K562 (cell line): ENCODE data around the gene GRIA2.

ENCODE experiments used
- EHMT2 ChIP-seq: fragments of 450-650 bp; IDR thresholded peaks from 2 replicates; pipeline ENCODE4 v1.6.1; 2018; ENCODE audit warnings: antibody characterized with exemption
- KLF16 ChIP-seq: IDR thresholded peaks from 2 replicates; pipeline ENCODE4 v1.6.1; 2016; ENCODE audit warnings: antibody characterized with exemption
- TF ChIP-seq, protein P1 (sequence below), 2 experiments: IDR thresholded peaks; 2 replicates each; pipeline ENCODE4 v1.6.1; 2012; ENCODE audit warnings: improper control_type of control experiment in 2 of 2, low read depth in 2 of 2, low read length in 2 of 2, borderline replicate concordance in 1 of 2

- TF ChIP-seq KLF16: no peak
- no peak for TF ChIP-seq EHMT2
- TF ChIP-seq, protein P1, sequence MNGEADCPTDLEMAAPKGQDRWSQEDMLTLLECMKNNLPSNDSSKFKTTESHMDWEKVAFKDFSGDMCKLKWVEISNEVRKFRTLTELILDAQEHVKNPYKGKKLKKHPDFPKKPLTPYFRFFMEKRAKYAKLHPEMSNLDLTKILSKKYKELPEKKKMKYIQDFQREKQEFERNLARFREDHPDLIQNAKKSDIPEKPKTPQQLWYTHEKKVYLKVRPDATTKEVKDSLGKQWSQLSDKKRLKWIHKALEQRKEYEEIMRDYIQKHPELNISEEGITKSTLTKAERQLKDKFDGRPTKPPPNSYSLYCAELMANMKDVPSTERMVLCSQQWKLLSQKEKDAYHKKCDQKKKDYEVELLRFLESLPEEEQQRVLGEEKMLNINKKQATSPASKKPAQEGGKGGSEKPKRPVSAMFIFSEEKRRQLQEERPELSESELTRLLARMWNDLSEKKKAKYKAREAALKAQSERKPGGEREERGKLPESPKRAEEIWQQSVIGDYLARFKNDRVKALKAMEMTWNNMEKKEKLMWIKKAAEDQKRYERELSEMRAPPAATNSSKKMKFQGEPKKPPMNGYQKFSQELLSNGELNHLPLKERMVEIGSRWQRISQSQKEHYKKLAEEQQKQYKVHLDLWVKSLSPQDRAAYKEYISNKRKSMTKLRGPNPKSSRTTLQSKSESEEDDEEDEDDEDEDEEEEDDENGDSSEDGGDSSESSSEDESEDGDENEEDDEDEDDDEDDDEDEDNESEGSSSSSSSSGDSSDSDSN (IDR thresholded peaks at IDR 0.05; ENCODE audit: borderline replicate concordance in 1 of 2, low read depth in 2 of 2, low read length in 2 of 2): no peak
Observed at GRCh38 chr4:157290622-157291021, 70.1 kb downstream of the GRIA2 start.
